GM21367 (cell line): ENCODE results near the gene HHATL.

Experiments
- ATAC-seq: cut with Tn5 transposase; IDR thresholded peaks from one replicate; pipeline ENCODE4 v1.9.1; 2021; ENCODE audit not compliant: unreplicated experiment

Gene HHATL, protein sequence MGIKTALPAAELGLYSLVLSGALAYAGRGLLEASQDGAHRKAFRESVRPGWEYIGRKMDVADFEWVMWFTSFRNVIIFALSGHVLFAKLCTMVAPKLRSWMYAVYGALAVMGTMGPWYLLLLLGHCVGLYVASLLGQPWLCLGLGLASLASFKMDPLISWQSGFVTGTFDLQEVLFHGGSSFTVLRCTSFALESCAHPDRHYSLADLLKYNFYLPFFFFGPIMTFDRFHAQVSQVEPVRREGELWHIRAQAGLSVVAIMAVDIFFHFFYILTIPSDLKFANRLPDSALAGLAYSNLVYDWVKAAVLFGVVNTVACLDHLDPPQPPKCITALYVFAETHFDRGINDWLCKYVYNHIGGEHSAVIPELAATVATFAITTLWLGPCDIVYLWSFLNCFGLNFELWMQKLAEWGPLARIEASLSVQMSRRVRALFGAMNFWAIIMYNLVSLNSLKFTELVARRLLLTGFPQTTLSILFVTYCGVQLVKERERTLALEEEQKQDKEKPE

GRCh38 chr3:42702066-42702951, at the start of gene HHATL:
HHATL (minus strand) TSS chr3:42702798; CDS start chr3:42700826, 1,972 bp downstream.
- ATAC-seq, result no peak

- no peak for ATAC-seq
Measured at GRCh38 chr3:42751609-42752008, 49.0 kb upstream of the HHATL start.

GRCh38 chr3:42750834-42751233, 48.2 kb upstream of the HHATL start:
- ATAC-seq, result no peak

DNA sequence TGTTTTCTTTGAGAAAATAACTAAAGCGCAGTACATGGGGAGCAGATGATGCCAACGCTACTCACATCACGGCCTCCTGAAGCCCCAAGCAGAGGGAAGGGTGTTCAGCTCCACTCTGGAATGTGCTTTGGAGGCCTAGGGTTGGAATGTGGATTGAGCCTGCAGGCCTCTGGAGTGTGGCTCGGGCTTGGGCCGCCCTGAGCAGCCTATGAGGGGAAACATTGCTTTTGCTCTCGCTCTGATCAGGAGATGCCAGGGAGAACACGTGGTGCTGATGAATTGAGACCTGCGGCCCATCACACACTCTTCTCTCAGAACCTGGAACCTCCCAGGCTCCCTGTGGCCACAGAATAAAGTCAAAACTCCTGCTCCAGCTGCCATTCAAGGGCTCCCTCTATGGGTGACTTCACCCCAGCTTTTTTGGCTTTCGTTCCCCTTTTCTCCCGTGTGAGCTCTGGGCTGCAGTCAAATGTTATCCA, 47.2 kb upstream of the HHATL start:
- no peak for ATAC-seq

GRCh38 chr3:42749025-42749752, 46.6 kb upstream of the HHATL start:
- ATAC-seq, result no peak

DNA sequence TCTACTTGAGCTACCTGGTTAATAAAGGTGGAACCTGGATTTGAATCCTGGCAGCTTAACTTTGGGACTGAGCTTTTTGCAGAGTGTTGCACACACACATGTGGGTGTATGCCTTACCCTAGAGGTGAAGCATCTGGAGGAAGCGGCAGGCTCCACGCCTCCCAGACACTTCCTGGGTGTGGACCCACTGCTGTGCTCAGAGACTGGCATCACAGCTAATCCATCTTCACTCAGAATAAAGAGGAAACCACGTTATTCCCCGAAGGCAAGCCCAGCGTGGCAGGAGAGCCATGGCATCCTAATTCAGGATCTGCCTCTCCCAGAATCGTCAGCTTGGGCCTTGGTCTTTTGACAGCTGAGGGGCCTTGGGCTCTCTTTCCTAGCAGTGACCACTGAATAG, 45.0 kb upstream of the HHATL start:
- no peak for ATAC-seq

GRCh38 chr3:42746455-42747450, 44.2 kb upstream of the HHATL start:
- ATAC-seq, result no peak

DNA sequence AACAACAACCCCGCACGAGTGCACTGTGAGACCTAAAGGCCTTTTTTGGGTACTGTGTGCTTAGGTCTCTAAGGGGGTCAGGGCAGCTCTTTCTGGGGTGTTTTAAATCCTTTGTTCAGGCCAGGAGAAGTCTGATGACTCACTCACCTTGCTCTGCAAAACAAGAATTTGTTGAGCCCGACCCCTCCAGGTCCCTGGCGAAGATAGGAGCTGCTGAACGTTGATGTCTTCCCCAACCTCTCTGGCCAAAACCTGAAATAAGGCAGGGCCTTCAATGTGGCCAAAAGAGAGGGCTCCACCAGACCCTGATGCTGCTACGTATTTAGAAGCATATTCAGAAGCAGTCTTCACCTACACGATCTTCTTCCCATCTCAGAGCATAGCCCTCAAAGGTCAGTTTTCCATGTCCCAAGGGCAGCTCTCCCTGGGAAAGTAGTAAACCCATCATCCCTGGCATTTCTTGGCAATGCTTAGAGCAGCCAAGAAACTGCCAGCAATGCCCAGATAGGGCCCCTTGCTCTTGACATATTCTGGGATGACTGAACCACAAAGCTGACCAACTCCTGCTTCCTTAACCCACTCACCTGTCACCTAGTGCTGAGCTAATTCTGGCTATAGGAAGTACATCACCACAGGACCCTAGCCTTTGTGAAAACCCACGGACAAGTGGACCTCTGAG, 43.3 kb upstream of the HHATL start:
- no peak for ATAC-seq

- no peak for ATAC-seq
Measured at GRCh38 chr3:42745291-42745745, 42.7 kb upstream of the HHATL start.

GRCh38 chr3:42743204-42743995, 40.8 kb upstream of the HHATL start:
- no peak for ATAC-seq

DNA sequence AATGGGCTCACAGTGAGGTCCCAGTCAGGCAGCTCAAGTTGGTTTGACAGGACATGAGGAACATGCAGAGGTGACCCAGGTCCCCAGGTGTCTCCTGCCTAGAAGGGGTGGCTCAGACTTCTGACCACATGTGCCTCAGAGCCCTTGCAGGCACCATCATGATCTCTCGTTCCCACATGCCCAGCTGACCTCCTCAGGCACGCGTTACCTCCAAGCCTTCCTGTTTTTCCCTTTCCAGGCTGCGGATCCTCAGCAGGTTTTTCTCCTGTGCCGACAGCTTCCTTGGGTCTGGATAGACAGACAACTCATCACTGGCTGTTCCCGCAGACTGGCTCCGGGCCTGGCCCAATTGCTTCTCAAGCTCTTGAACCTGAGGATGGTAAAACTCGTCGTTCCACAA, 40.1 kb upstream of the HHATL start:
- ATAC-seq, result no peak

GRCh38 chr3:42742259-42742658, 39.7 kb upstream of the HHATL start:
- no peak for ATAC-seq

- ATAC-seq, result no peak
Measured at GRCh38 chr3:42741796-42742195, 39.2 kb upstream of the HHATL start.

DNA sequence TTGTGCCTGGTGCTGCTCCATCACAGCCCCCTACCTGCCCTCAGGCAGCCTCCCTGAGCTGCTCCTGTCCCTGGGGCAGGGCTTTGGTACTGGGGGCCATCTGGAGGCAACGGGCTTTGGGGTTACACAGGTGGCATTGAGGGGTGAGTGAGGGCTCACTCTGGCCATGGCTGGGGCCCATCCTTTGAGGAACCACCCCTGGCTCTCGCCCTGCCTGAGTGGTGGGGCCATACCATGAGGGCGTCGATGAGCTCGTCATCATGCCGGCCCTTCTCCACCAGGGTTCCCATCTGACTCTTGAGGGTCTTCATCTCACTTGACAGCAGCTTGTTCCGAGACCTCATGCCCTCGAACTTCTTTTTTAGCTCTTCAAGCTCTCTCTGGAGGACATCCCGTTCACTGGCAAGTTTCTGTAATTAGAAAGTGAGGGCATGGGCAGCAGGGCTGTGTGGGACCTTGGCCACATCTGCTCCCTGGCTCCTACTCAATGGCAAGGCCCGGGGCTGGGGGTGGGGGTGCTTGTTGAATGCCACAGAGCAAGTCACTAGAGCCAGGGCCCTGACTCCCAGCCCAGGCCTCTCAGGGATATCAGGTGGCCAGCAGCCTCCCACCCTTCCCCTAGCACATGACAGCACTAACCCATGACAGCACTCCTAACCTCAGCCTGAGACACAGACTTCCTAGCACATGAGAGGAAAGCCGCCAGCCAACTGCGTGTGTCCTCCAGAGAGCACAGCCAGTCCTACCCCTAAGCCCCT, 37.0 kb upstream of the HHATL start:
- no peak for ATAC-seq

GRCh38 chr3:42736531-42736930, 33.9 kb upstream of the HHATL start:
- ATAC-seq, result no peak

GRCh38 chr3:42736081-42736480, 33.5 kb upstream of the HHATL start:
- ATAC-seq, result no peak

DNA sequence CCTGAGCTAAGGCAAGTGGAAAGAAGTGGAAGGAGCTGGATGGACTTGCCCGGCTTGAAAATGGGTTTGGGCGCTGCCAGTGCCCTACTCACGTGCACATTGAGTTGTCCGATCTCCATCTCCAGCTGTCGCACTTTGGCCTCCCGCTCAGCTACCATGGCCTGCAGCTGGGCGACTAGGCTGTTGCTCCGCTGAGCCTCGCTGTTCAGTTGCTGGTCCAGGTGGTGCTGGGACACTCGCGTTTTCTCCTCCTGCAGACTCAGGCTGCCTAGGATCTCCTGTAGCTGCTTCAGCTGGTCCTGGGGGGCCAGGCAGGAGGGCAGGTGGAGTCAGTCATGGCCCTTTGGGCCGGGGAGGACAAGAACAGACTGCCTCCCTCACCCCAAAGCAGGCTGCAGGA, 33.0 kb upstream of the HHATL start:
- no peak for ATAC-seq

- ATAC-seq, result no peak
Measured at GRCh38 chr3:42735019-42735418, 32.4 kb upstream of the HHATL start.
